GM19328 (cell line): Measurements from ENCODE around the gene PTP4A1.
"Not testable (repeated sequence)": the region's sequence is repeated elsewhere in the genome, so short reads cannot be mapped to it uniquely, and the experiment has no call there.

Experiments
- ATAC-seq: cut with Tn5 transposase; IDR thresholded peaks from one replicate; pipeline ENCODE4 v1.9.1; 2021; ENCODE audit warnings: mild to moderate bottlenecking, moderate library complexity; ENCODE audit not compliant: unreplicated experiment

Gene PTP4A1

DNA sequence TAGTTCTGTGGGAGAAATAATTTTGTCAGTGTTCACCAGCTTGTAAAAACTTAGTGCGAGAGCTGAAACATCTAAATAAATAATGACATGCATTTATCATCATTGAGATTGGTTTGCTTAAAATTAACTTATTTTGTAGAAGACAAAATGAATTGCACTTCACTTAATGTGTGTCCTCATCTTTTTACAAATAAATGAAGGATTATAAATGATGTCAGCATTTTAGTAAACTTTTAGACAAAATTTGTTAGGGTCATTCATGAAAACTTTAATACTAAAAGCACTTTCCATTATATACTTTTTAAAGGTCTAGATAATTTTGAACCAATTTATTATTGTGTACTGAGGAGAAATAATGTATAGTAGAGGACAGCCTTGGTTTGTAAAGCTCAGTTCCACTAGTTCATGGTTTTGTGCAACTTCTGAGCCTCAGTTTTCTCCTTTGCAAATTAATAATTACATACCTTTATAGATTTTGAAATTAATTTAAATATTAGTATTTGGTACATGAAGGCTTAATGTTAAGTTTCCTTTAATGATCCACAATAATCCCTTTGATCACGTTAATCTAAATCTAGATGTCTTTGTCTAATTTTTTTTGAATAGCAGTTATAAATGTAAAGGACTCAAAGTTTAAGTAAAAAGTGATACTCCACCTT is 9.2 kb downstream of the PTP4A1 start:
- ATAC-seq, result no peak

DNA sequence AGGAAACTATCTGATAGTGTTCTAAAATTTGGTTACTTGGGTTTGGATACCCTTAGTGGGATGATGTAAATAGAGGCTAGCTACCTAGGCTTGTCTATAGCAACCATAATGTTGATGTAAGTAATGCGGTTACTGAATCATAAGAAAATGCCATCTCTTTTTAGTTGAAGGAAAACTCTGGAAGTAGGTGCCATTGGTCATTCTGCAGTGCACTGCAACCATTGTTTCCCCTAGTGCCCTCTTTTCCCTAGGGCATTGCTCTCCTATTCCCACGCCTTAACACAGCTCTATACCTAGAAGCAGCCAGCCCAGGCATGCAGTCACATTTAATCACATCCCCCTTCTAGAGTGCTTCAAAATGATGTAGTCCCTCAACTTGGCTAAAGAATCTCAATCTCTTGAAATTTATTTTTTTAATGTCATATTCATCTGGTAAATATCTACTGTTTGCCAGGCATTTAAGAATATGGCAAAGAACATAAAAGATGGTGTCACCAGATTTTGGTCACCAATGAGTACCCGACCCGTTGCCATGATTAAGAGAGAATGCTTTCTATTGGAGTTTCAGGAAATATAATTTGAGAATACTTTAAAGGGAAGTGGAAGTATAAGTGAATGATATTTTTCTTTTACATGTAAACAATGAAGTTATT is 10.4 kb downstream of the PTP4A1 start:
- ATAC-seq, result no peak

DNA sequence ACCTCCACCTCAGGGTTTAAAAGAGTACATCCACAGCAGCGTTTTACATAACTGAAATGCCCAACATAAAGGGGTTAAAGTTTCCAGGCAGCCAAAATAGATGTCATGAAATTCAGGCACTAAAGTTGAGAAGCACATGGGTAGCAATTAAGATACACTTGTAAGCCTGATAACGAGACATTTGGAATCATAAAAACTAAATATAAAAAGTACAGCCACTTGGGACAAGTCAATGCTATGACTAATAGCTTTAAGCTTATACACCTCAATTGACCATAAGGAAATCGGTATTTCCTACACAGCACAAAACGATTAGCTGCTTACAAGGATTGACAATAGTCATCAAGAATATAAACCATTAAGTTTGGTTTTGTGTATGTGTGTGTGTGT is 11.8 kb downstream of the PTP4A1 start:
- ATAC-seq, result no peak

DNA sequence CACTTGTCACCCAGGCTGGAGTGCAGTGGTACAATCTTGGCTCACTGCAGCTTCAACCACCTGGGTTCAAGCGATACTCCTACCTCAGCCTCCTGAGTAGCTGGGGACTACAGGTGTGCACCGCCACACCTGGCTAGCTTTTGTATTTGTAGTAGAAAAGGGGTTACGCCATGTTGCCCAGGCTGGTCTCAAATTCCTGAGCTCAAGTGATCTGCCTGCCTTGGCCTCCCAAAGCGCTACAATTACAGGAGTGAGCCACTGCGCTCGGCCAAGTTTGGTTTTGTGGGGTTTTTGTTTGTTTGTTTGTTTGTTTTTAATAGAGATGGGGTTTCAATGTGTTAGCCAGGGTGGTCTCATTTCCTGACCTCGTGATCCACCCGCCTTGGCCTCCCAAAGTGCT is 12.3 kb downstream of the PTP4A1 start:
- ATAC-seq, result no peak

DNA sequence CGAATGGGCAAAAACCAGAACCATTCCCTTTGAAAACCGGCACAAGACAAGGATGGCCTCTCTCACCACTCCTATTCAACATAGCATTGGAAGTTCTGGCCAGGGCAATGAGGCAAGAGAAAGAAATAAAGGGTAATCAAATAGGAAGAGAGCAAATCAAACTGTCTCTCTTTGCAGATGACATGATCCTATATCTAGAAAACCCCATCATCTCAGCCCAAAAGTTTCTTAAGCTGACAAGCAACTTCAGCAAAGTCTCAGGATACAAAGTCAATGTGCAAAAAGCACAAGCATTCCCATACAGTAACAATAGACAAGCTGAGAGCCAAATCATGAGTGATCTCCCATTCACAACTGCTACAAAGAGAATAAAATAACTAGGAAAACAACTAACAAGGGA is 13.4 kb downstream of the PTP4A1 start:
- not testable (repeated sequence) for ATAC-seq

GRCh38 chr6:63589952-63590411 is 17.7 kb downstream of the PTP4A1 start:
- no peak for ATAC-seq

GRCh38 chr6:63592886-63593285 is 20.6 kb downstream of the PTP4A1 start:
- no peak for ATAC-seq

DNA sequence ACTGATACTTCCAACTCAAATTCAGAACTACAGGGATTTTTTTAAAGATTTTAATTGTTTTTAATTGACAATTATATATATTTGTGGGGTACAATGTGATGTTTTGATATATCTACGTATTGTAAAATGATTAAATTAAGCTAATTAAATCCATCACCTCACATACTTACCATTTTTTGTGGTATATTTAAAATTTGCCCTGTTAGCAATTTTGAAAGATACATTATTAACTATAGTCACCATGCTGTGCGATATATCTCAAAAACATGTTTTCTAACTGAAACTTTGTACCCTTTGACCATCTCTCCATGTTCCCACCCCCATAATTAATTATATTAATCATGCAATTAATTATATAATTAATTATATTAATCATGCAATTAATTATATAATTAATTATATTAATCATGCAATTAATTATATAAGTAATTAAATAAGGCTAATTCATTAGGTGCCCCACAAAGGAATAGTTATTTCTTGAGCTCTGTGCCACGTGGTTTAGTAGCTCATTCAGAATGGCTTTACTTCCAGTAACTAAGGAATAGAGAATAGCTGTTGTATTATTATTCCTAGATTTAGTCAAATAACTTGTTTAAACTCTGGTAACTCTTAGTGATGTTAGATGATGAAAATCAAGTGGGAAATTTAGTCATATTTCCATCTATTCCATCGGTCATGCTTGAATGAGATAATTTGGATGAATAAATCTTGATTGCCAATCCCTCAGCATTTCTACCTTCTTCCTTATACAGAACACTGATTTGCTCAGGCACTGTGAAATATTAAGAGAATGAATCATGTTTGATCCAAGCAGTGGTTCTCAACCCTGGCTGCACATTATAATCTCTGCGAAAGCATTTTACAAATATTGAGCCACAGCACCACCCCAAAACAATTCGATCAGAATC is 25.1 kb downstream of the PTP4A1 start:
- ATAC-seq, result no peak

- ATAC-seq, result peak; percentile 99
Observed at GRCh38 chr6:63598049-63599036, 26.1 kb downstream of the PTP4A1 start.

GRCh38 chr6:63599243-63599642 is 27.0 kb downstream of the PTP4A1 start:
- no peak for ATAC-seq

- ATAC-seq, result no peak
Observed at GRCh38 chr6:63600136-63600535, 27.9 kb downstream of the PTP4A1 start.

- no peak for ATAC-seq
Observed at GRCh38 chr6:63609231-63609630, 37.0 kb downstream of the PTP4A1 start.

DNA sequence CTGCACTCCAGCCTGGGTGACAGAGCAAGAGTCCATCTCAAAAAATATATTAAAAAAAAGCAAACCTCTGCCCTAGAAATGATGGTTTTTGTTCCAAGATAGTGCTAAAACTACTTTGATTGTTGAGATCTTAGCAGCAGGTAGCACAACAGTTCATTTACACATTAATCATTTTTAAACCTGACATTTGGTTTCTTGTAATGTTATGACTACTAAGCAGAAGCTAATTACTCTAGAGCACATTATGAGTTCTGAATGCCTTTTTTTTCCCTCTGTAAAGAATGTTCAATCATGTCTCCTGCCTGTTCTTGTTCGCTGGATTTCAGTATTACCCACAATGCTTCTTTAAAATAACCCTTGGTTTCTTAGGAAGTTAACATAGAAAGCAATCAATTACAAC is 38.7 kb downstream of the PTP4A1 start:
- ATAC-seq, result no peak

- ATAC-seq, result no peak
Observed at GRCh38 chr6:63611560-63611959, 39.3 kb downstream of the PTP4A1 start.

GRCh38 chr6:63615590-63615989 is 43.3 kb downstream of the PTP4A1 start:
- no peak for ATAC-seq
